ENCODE data around the gene DOC2B.
"Not testable (repeated sequence)": the region's sequence is repeated elsewhere in the genome, so short reads cannot be mapped to it uniquely, and the experiment has no call there.

- not testable (repeated sequence) for TF ChIP-seq CTCF (IDR thresholded peaks at IDR 0.05; ENCODE audit: insufficient read depth, low read depth, low read length); EZH2 (IDR thresholded peaks at IDR 0.05; ENCODE audit: insufficient read depth, low read length)
Measured at GRCh38 chr17:133932-134331, 47.5 kb downstream of the DOC2B start.

Data from astrocyte (in vitro differentiated cells and primary cell).